A172 (cell line): Measurements from ENCODE around the gene TEX14. TPM values are rescaled to one million over a fixed set of nuclear protein-coding genes. Genes with fewer than 3 reads are reported as not detected.
"Not testable (repeated sequence)": the region's sequence is repeated elsewhere in the genome, so short reads cannot be mapped to it uniquely, and the experiment has no call there.

ENCODE experiments used
- DNase-seq: peaks from one replicate; pipeline ENCODE4 v3.0.0-alpha.2; 2015; ENCODE audit warnings: low spot score
- total RNA-seq: library from RNA; depleted of rRNA; stranded (reverse); fragments of >200 nt; shearing (Covaris generic); gene quantifications from 2 replicates; pipeline ENCODE4 v1.2.3, GENCODE V29; 2014

Gene TEX14
- total RNA-seq, 1 experiment from 2014 or later: 0.19 TPM

DNA sequence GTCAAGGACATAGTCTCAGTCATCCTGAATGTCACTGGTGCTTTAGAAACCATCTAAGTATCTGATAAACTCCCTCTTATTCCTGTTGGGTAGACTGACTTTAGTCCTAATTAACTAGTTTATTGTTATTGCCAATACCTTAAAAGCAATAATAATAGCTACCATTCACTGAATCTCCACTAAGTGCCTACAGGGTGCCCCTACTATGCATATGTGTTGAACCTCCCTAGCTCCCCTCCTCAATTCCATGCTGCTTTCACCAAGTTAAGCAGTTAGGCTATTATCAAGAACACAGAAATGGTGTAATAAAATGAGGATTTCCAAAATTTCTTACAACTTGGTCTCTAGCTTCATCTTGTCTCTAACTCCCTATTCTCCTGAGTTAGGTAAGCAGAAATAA, 89.9 kb downstream of the TEX14 start:
- DNase-seq: no peak

DNA sequence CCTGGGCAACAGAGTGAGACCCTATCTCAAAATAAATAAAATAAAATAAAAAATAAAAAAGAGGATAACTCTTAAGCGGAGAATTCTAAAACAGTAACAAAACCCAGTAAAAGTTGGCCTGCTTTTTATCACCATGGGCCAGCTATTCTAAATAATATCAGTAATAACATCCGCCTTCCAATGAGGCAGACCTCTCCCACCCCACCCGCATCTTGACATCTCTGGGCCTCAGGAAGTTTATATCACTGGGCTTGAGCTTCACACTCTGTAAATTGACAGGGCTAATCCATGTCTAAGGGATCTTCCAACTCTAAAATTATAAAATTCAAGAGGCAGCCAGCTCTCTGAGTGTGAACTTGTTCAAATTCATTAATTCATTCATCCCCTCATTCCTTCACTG, 94.5 kb downstream of the TEX14 start:
- DNase-seq: no peak

DNA sequence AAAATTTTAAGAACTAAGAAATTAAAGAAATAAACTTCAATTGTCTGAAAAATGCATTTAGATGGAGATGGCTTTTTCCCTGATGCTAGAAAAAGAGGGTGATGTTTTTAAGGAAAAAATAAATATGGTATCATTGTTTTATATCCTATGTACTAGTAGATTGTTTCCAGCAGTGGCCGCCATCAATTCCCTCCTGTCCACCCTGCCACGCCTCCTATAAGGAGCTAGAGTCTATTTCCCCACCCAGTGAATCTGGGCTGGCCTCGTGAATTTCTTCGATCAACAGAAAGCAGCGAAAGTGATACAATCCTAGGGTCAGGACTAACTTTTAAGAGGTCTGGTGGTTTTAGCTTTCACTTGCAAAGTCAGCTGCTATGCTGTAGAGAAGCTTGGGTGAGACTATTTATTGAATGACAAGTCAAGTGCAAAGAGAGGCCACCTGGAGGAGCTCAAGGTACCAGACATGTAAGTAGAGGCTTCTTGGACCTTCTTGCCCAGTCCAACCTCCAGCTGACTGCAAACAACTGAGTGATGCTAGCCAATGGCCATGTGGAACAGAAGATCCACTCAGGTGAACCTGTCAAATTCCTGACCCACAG, 96.6 kb downstream of the TEX14 start:
- no peak for DNase-seq

GRCh38 chr17:58593123-58593522, 98.7 kb downstream of the TEX14 start:
- no peak for DNase-seq

GRCh38 chr17:58591455-58591854, 100.4 kb downstream of the TEX14 start:
- DNase-seq: no peak

GRCh38 chr17:58590377-58590776, 101.5 kb downstream of the TEX14 start:
- no peak for DNase-seq

GRCh38 chr17:58587713-58588117, 104.1 kb downstream of the TEX14 start:
- peak; percentile 57 for DNase-seq

- DNase-seq: no peak
These were observed 105.7 kb downstream of the TEX14 start for GRCh38 chr17:58586009-58586644.

GRCh38 chr17:58585554-58585953, 106.3 kb downstream of the TEX14 start:
- DNase-seq: no peak

DNA sequence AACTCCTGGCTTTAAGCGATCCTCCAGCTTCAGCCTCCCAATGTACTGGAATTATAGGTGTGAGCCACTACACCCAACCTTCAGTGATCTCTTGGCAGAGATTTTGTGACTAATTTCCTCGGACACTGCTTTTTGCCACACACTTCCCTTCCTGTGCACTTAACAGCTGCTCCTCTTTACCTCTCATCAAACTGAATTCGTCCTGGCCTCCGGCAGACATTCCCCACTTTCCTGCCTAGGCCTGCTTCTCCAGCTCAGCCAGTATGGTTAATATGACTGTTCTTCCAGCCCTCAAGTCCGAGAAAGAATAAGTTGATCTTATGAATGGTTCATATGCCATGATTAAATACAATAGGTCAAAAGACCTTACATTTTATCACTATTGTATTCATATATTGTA, 108.4 kb downstream of the TEX14 start:
- DNase-seq: no peak

DNA sequence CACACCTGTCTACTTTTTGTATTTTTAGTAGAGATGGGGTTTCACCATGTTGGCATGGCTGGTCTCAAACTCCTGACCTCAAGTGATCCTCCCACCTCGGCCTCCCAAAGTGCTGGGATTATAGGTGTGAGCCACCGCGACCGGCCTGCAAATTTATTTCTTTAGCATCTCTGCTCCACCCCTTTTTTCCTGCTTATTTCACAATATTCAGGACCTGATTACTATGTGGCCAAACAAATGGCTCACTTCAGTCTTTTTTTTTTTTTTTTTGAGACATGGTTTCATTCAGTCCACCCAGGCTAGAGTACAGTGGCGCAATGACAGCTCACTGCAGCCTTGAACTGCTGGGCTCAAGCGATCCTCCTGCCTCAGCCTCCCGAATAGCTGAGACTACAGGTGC, 109.1 kb downstream of the TEX14 start:
- DNase-seq: not testable (repeated sequence)

DNA sequence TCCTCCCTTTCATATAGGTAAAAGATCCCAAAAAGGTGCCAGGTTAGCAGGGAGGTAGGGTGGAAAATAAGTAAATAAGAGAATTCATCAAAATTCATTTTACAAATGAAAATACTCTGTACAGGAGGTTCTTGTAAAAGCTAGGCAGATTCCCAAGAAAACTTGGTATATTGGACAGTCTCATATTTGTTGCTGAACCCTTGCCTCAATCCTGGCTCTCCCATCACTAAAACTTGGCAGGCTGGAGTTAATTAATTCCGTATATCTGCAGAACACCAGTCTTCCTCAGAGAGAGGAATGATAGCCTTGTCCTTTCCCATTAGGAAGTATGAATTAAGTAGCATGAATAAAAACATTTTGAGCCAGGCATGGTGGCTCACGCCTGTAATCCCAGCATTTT, 111.2 kb downstream of the TEX14 start:
- no peak for DNase-seq

DNA sequence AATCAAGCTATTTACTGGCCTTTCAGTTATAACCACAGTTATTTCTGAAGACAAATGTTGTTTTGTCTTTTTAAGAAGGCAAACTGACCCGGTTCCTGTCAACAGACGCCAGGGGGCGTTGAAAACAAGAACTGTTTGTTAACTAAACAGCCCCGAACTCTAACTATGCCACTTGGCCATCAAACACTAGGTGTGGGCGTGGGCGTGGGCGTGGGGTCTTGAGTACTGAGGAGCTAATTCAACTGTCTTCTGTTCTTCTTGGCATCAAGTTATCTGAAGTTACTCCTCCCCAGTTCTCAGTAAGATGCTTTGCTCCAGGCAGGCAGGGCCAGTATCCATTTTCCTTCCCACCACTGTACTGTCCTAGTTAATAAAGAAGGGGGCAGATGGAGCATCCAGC, 114.1 kb downstream of the TEX14 start:
- peak; percentile 51 for DNase-seq

GRCh38 chr17:58576679-58577367, 115.0 kb downstream of the TEX14 start:
- DNase-seq: peak; percentile 22

GRCh38 chr17:58575511-58575910, 116.3 kb downstream of the TEX14 start:
- peak; percentile 77 for DNase-seq

DNA sequence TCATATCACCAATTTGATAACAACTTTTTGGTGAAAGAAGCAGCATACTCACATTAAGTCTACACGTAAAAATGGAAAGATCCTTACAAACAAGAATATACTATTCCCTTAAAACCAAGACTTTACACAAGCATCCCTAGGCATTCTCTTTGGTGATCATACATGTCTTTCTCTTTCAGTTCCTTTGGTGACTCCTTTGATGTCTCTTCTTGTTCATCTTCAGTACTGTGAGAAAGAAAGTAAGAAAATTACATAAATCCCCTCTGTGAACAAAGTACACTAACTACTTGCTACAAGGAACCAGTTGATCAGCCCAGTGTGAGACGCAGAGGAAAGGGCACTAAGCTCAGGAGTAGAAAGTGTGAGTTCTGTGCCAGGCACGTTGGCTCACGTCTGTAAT, 117.8 kb downstream of the TEX14 start:
- no peak for DNase-seq

GRCh38 chr17:58572846-58573245, 119.0 kb downstream of the TEX14 start:
- no peak for DNase-seq

DNA sequence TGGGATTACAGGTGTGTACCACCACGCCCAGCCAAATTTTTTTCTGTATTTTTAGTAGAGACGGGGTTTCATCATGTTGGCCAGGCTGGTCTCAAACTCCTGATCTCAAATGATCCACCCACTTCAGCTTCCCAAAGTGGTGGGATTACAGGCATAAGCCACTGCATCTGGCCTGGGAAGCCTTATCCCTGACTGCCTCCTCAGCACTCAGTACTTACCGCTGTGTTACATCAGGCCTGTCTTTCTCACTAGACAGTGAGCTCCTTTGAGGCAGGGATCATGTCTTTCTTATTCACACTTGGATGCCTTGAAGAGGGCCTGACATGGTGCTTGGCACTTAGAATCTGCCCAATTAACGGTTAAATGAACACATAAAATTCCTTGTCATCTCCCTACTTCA, 121.1 kb downstream of the TEX14 start:
- no peak for DNase-seq

DNA sequence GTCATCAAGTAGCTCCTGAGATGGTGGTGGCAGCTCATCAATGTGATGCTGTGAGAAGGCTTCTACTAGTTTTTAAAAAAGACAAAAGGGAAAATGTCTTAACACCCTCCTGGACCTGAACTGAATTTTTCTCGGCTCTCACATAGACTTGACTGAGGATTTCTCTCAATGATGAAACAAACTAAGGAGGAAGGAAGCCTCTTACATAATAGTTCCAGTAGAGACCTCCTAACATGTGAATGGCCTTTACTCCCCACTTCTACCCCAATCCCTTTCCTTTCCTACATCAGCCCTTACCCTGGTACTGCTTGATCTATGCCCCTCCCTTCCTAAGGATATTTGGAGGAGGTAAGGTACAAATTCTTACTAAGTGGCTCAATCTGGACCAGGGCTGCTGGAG, 122.6 kb downstream of the TEX14 start:
- no peak for DNase-seq

DNA sequence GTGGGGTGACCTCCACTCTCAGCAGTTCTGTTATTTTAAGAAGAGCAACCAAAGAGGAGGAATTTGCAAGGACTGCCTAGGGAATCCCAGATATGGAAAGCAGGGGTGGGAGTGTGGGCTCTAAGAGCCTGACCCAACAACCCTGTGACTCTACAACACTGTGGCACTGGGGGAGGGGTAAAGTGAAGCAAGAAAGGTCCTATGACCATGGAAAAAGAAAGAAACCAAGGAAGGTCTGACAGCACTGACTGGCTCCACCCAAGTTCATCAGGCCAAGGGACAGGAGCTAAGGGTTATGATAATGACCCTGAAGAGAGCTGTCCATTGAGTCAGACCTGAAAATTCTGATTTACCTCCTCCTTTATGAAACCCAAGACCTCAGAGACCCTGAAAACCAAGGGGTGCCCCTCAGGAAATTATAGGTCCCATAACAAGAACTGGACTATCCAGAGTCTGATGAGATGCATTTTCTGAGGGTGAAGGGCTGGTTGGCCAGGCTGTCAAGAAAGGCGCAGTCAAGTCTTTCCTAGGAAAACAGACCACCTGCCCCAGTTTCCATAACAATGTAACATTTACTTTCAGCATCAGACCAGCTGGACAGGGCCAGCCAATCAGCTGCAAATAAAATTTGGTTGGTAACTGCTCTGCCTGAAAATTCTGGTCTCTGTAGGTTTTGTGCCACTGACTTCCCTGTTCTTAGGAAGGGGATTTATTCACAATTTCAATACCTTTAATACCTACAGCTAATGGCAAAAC, 123.6 kb downstream of the TEX14 start:
- DNase-seq: no peak

GRCh38 chr17:58565389-58566311, 126.2 kb downstream of the TEX14 start:
- DNase-seq: peak; percentile 39
